ENCODE data around the gene FOXP3.
"Not testable (repeated sequence)": the region's sequence is repeated elsewhere in the genome, so short reads cannot be mapped to it uniquely, and the experiment has no call there.

FOXP3 gene

DNA sequence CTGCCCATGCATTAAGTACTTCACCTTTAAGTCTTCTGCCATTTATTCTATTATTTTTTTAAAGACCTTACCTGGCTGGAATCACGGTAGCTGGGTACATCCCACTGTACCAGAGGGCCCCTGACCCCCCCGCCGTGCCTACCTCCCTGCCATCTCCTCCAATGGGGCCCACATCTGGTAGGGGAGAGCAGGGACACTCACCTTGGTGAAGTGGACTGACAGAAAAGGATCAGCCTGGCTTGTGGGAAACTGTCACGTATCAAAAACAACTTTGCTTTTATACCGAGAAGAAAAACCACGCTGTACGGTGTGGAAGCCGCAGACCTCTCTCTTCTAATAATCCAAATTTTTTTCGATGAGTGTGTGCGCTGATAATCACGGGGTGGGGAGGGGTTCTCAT is at the start of gene FOXP3:
Gene FOXP3 (minus strand): TSS at position 251 of the 400 bp plus-strand sequence. CDS start 6,205 bp downstream, outside the sequence.
- no peak for DNase-seq (ENCODE audit: low spot score)

- no peak for DNase-seq (ENCODE audit: low spot score)
Observed at GRCh38 chrX:49312176-49312575, 47.7 kb upstream of the FOXP3 start.

- no peak for DNase-seq (ENCODE audit: low spot score)
Observed at GRCh38 chrX:49310371-49310770, 45.9 kb upstream of the FOXP3 start.

- no peak for DNase-seq (ENCODE audit: low spot score)
Observed at GRCh38 chrX:49309401-49309981, 45.0 kb upstream of the FOXP3 start.

DNA sequence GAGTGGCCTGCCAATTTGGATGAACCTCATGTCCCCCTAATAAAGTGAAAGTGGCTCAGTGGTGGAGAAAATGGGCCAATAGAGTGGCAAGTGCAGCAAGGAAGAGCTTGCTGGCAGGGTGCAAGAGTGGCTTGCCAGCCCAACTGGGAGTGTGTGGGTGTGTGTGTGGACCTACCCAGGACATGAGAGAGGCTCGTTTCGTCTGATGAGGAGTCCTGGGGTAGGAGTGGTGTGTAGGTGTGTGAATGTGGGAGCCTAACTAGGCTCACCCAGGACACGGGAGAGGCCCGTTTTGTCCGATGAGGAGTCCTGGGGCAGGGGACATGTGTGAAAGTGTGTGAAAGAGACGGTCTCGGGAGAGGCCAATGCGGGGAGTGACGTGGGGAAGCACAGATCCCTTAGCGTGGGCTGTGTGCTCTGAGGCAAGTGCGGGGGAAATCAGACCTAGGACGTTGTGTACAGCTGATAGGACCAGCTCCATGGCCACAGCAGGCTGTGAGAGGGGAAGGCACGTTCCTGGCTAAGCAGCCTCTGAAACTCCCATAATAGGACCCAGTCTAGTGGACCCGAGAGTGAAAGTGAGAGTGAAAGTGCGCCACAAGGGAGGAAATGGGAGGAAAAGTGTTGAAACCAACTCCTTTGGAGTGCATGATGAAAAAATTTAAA is 44.2 kb upstream of the FOXP3 start:
- DNase-seq (ENCODE audit: low spot score), result no peak

DNA sequence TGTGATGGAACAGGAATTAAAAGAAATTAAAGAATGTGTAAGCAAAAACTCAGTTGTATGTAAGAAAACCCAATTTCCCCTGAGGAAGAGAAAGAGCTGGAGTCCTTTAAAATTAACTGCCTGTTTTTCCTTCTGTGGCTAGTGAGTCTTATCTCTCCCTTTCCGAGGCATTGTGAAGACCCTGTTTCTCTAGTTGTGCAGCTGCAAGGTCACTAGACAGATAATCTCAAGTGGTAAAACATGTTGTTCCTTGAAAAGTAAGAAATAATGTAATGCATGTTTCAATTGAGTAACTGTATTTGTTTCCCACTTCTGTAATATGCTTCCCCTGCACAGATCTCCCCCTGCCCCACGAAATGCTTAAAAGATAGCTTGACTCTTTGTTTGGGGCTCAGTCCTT is 43.3 kb upstream of the FOXP3 start:
- not testable (repeated sequence) for DNase-seq (ENCODE audit: low spot score)

DNA sequence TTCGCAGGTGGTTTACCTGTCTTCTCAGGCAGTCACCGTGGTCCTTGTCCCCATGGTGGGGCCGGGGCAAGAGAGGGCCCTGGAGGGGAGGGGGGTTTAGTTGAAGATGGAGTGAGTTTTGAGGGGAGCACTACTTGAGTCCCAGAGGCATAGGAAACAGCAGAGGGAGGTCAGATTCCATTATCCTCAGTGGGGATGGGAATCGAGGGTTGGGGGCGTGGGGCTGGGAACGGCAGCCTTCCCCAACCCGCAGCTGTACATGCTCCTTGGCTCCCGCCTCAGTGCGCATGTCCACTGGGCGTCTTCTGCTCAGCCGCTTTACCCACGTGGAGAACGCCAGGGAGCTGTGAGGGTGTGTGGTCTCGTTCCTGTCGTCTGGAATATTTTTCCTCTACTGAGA is 38.8 kb upstream of the FOXP3 start, which contains the start of gene GAGE10:
Gene GAGE10 (plus strand): TSS at position 301 of the 400 bp plus-strand sequence. CDS start 1,214 bp downstream, outside the sequence.
- no peak for DNase-seq (ENCODE audit: low spot score)

DNA sequence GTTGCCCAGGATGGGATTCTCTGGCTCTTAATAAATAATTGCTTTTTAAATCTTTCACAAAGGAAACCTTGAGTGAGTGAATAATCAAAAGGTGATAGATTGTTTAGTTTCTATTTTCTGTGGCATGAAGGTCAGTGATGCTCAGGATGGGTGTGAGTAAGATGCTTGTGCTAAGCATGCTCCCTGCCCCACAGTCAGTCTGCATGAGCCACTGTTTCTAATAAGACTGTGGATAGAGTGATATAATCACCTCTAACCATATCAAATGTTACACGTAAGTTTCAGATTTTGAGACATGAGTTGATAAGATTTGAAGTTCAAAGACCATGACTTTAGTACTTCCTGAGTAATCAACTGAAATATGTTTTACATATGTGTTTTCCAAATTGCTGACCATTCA is 36.2 kb upstream of the FOXP3 start:
- DNase-seq (ENCODE audit: low spot score), result no peak

DNA sequence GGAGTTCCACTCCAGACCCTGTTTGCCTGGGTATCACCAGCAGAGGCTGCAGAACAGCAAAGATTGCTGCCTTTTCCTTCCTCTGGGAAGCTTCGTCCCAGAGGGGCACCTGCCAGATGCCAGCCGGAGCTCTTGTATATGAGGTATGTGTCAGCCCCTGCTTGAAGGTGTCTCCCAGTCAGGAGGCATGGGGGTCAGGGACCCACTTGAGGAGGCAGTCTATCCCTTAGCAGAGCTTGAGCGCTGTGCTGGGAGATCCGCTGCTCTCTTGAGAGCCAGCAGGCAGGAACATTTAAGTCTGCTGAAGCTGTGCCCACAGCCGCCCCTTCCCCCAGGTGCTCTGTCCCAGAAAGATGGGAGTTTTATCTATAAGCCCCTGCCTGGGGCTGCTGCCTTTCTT is 34.8 kb upstream of the FOXP3 start:
- DNase-seq (ENCODE audit: low spot score), result not testable (repeated sequence)

GRCh38 chrX:49292400-49293362 is 28.2 kb upstream of the FOXP3 start:
- DNase-seq (ENCODE audit: low spot score), result no peak

- peak; percentile 24 for DNase-seq (ENCODE audit: low spot score)
Observed at GRCh38 chrX:49291615-49292337, 27.3 kb upstream of the FOXP3 start.

- DNase-seq (ENCODE audit: low spot score), result no peak
Observed at GRCh38 chrX:49290215-49290614, 25.7 kb upstream of the FOXP3 start.

DNA sequence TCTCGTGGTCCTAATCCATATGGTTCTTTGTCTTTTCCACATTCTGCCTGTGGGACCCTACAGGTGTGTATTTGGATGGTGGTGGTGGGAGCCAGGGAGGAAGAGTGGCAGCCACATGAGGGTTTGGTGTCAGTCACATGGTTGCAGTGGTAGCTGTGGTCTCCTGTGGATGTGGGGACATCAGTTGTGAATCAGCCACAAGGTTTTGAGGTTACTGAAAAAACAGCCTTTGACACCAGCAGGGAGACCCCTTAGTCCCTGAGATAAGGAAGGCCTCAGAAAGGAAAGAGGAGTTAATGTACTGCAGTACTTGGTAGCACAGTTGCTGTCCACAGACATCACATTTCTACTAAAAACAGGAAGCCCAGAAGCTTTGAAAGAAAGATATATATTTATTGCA is 23.2 kb upstream of the FOXP3 start:
- DNase-seq (ENCODE audit: low spot score), result no peak

DNA sequence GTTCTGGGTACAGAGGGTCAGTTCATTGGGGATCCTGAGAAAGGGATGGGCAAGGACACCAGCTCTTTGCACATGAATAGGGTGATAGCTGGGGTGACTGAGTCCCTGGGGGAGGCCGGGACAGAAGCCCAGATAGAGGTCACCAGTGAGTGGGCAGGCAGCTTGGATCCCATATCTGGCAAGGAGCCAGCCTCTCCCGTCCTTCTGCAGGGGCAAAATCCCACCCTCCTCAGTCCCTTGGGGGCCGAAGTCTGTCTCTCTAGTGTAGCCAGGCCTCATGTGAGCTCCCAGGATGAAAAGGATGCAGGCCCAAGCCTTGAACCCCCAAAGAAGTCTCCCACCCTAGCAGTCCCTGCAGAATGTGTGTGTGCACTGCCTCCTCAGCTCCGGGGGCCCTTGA is 22.1 kb upstream of the FOXP3 start:
- no peak for DNase-seq (ENCODE audit: low spot score)

DNA sequence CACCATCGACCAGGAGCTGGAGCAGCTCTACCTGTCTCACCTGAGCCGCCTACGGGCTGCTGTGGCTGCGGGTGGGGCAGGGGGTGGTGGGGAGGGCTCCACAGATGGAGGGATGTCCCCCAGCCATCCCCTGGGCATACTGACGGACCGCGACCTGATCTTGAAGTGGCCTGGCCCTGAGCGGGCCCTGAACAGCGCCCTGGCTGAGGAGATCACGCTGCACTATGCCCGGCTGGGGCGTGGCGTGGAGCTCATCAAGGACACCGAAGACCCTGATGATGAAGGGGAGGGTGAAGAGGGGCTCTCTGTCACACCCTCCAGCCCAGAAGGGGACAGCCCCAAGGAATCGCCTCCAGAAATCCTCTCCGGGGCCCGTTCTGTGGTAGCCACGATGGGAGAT is 21.6 kb upstream of the FOXP3 start:
- DNase-seq (ENCODE audit: low spot score), result no peak

- DNase-seq (ENCODE audit: low spot score), result no peak
Observed at GRCh38 chrX:49284212-49284611, 19.7 kb upstream of the FOXP3 start.

DNA sequence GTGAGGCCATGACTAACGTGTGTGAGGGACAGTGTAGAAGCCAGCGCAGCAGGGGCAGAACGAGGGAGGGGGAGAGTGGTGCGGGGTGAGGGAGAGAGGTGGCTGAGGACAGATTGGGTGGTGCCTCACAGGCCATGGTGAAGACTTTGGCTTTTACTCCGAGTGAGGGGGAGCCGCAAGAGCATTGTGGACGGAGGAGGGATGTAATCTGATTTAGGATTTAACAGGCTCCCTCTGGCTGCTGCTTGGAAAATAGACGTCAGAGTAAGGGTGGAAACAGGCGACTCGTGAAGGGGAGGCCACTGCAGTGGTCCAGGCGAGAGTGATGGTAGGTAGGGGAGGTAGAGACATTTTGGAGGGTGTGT is 18.1 kb upstream of the FOXP3 start:
- DNase-seq (ENCODE audit: low spot score), result no peak

GRCh38 chrX:49278081-49278480 is 13.6 kb upstream of the FOXP3 start:
- no peak for DNase-seq (ENCODE audit: low spot score)

GRCh38 chrX:49277535-49277830 is 13.0 kb upstream of the FOXP3 start:
- DNase-seq (ENCODE audit: low spot score), result no peak

DNA sequence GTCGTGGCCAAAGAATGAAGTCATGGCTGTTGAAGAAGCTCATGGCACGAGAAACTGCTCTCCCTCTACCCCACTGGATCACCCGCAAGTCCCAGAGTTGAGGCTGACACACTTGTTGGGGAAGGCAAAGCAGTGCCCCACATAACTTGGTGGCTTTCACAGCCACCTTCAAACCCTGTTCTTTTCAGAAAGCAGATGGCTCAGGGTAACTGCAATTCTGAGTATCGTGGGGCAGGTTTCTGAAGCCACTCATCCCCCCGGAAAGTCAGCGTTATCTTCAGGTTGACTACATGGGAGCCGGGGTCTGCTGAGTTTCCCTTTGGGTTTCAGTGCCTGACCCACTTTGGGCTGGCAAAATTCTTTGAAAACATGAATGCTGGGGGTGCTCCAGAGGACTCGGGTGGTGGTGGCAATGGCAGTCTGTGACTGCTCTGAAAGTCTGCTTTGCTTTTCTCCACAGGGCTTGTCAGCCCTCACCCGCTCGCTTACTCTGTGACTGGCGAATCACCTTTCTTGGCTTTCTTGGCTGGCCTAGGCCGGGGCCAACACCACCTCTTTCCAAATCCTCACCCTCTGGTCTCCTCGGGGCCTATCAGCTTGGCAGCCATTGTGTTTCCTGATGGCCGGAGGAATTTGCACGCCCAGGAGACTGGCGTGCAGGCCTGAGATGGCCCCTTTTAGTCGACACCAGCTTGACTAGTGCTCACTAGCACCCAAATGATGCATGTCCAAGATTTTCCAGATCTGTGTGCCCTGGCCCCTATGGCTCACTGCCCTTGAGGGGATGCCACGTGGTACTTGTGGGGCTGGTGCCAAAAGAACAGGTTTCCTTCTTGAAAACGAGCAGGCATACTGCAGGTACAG is 12.4 kb upstream of the FOXP3 start:
- no peak for DNase-seq (ENCODE audit: low spot score)

DNA sequence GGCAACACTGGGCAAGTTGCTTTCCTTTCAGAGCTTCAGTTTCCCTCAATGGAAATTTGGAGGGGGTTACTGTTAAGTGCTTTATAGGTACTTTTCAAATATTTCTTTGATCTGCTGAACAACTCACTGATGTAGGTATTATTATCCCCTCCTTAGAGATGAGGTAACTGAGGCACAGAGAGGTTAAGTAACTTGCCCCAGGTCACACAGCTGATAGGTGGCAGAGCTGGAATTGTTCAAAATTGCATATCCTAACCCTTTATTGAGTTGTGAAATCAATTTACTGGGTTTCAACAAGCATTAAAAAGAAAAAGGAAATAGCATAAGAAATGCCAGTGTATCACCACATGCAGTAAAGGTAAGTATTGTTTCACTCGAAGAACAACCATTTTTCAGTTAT is 11.7 kb upstream of the FOXP3 start:
- no peak for DNase-seq (ENCODE audit: low spot score)

All from LoVo (cell line).